ENCODE data around the gene RPL19.

The RPL19 gene

GRCh38 chr17:39156491-39156890 is 43.6 kb upstream of the RPL19 start:
- no peak for DNase-seq (ENCODE audit: low read depth)
- no peak for TF ChIP-seq CTCF (IDR thresholded peaks at IDR 0.05; ENCODE audit: control insufficient read depth, extremely low read depth, insufficient read depth)
- no peak overlapping the region for H3K4me3 ChIP-seq (ENCODE audit: low read depth, low read length)

- no peak for DNase-seq (ENCODE audit: low read depth)
- TF ChIP-seq CTCF (IDR thresholded peaks at IDR 0.05; ENCODE audit: control insufficient read depth, extremely low read depth, insufficient read depth) = no peak
- H3K4me3 ChIP-seq (ENCODE audit: low read depth, low read length) = no peak overlapping the region
Observed at GRCh38 chr17:39158623-39159022, 41.5 kb upstream of the RPL19 start.

GRCh38 chr17:39161962-39162361 is 38.1 kb upstream of the RPL19 start:
- no peak overlapping the region for H3K4me3 ChIP-seq (ENCODE audit: low read depth, low read length)
- TF ChIP-seq CTCF (IDR thresholded peaks at IDR 0.05; ENCODE audit: control insufficient read depth, extremely low read depth, insufficient read depth) = no peak
- no peak for DNase-seq (ENCODE audit: low read depth)

- H3K4me3 ChIP-seq (ENCODE audit: low read depth, low read length) = no peak overlapping the region
- peak; percentile 42 for DNase-seq (ENCODE audit: low read depth)
- TF ChIP-seq CTCF (IDR thresholded peaks at IDR 0.05; ENCODE audit: control insufficient read depth, extremely low read depth, insufficient read depth) = peak; percentile 84
Observed at GRCh38 chr17:39164675-39165143, 35.4 kb upstream of the RPL19 start.

- no peak for DNase-seq (ENCODE audit: low read depth)
- TF ChIP-seq CTCF (IDR thresholded peaks at IDR 0.05; ENCODE audit: control insufficient read depth, extremely low read depth, insufficient read depth) = no peak
- no peak overlapping the region for H3K4me3 ChIP-seq (ENCODE audit: low read depth, low read length)
Observed at GRCh38 chr17:39165178-39165840, 34.8 kb upstream of the RPL19 start.

- H3K4me3 ChIP-seq (ENCODE audit: low read depth, low read length) = no peak within 1 kb of the TSS
- no peak for TF ChIP-seq CTCF (IDR thresholded peaks at IDR 0.05; ENCODE audit: control insufficient read depth, extremely low read depth, insufficient read depth)
- no peak for DNase-seq (ENCODE audit: low read depth)
Observed at GRCh38 chr17:39165841-39166349, 34.2 kb upstream of the RPL19 start, which contains the start of gene ARL5C. TSS of gene ARL5C (minus strand) at chr17:39166161. CDS start at chr17:39165760, 401 bp downstream.

Measured in LNCaP clone FGC (cell line).